GM21423 (cell line): ENCODE data around the gene ZFYVE26.

Experiments used
- ATAC-seq: cut with Tn5 transposase; IDR thresholded peaks from one replicate; pipeline ENCODE4 v1.9.1; 2021; ENCODE audit warnings: mild to moderate bottlenecking, moderate library complexity; ENCODE audit not compliant: unreplicated experiment

ZFYVE26 gene

DNA sequence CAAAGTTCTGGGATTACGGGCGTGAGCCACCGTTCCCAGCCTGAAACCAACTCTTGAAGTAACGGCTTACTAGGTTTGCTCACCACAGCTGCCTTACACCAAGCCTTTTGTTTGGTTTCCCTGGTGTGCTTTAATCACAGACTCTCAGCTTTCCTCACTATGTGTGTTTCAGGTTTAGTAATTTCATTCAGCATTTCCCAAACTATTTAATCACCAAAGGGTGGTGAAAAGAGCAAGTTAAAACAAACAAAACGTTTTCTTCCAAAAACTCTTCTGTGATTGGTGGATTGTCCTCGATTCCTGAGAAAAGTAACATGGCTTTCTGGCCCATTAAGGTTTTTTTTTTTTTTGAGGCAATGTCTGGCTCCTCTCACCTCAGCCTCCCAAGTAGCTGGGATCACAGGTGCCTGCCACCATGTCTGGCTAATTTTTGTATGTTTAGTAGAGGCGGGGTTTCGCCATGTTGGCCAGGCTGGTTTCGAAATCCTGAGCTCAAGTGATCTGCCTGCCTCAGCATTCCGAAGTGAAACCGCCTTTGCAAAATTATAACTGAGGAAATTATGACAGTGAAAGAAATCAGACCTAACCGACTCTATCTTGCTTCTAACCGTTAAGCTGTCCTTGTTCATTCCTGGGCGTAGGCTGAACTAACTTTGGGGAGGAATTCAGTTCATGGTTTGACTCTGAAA, 1.5 kb upstream of the ZFYVE26 start:
- ATAC-seq, result no peak

DNA sequence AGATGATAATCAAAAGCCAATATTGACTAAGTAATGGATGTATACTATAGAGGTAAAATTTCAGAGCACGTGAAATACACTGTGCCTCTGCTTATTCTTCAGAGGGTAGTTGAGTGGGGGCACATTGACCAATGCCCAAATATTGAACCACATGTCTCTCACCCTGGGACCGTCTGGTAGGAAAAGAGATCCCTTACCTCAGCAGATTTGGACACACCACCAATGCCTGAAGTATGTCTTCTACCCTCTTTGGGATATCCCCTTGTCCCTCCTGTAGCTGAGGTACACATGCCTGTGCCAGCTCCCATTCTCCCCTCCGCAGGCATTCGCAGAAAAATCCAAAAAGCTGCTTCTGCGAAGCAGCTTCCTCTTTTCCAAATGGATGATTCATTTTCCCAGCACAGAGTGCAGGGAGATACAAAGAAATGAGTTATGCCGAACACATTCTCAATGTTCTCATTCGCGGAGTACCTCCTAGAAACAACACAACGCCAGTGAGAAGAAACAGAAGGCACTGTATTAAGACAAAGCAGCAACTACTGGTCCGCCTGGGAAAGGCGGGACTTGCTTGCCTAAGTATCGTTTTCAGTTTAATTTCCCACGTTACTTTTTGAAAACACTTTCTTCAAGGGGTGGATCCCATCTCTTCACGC, 691 bp downstream of the ZFYVE26 start:
- no peak for ATAC-seq

DNA sequence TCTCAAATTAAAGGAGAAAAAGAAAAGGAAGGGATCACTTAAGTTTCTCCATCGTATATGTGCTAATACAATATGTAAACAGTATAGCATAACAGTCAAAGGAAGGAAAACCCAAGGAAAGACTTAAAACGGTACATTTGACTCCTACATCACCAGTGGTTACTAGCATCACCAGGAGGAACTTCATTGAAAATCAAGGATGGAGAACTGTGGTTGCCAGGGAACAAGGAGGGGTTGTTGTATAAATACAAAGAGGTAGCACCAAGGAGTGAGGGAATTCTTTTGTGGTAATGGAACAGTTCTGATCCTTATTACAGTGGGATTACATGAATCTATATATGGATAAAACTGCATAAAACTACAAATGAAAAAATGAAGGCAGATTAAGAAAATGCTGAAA, 1.6 kb downstream of the ZFYVE26 start:
- no peak for ATAC-seq

DNA sequence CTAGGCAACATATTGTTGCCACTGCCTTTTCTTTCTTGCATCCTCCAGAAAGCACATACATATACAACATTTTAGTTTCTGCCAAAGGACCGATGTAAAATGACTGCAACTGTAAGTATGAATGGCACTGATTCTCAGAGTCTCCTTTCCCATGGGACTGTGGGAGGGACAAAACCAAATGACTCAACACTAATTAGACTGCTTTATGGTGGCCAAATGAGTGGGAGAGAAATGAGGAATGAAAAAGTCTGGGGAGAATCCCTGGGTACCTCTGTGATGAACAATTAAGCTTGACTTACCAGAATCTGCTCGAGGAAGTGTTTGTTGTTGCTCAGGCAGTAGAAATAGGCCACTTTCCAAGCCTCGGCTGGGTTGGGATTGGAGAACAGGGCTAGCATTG, 10.1 kb downstream of the ZFYVE26 start:
- no peak for ATAC-seq

DNA sequence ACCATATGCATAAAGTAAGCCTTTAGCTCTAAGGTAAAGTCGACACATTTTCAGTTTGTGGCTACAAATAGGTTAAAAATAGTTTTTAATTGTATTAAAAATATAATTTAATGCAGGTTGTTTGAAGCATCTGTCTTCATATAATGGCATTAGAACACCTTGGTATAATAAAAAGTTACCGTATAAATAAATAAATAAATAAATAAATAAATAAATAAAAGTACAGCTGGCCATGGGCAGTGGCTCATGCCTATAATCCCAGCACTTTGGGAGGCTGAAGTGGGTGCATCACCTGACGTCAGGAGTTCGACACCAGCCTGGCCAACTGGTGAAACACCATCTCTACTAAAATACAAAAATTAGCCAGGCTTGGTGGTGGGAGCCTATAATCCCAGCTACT, 15.6 kb downstream of the ZFYVE26 start:
- no peak for ATAC-seq

DNA sequence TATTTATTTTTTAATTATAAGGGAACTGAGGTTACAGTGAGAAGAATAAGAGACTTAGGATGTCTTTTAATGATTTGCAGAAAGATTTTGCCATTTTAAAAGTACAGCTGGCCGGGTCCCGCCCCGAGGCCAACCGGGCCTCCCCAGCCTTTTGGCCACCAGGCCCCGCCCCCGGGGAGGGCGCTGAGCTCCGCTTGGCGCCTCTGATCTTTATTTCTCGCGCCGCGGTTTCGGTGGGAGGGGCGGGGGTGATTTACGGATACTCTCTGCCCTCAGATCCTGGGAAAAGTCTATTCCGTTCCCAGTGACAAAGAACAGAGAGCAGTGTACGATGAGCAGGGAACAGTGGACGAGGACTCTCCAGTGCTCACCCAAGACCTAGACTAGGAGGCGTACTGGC, 17.7 kb downstream of the ZFYVE26 start:
- no peak for ATAC-seq

DNA sequence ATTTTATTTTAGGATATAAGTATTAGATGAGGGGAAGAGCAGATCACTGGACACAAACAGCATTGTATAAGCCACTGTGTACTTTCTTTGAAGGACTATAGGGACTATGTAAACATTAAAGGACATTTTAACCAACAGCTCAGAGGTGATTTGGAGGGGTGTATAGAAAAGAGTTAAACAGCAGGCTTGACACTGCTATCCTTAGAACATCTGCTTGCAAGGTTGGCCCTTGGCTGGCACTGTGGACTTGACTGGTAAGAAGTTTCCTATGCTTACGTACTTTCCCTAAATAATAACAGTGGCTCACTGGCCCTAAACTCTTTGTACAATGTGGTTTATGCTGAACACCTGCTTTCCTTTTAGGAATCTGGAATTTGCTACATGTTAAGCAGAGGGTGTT, 28.7 kb downstream of the ZFYVE26 start:
- no peak for ATAC-seq

DNA sequence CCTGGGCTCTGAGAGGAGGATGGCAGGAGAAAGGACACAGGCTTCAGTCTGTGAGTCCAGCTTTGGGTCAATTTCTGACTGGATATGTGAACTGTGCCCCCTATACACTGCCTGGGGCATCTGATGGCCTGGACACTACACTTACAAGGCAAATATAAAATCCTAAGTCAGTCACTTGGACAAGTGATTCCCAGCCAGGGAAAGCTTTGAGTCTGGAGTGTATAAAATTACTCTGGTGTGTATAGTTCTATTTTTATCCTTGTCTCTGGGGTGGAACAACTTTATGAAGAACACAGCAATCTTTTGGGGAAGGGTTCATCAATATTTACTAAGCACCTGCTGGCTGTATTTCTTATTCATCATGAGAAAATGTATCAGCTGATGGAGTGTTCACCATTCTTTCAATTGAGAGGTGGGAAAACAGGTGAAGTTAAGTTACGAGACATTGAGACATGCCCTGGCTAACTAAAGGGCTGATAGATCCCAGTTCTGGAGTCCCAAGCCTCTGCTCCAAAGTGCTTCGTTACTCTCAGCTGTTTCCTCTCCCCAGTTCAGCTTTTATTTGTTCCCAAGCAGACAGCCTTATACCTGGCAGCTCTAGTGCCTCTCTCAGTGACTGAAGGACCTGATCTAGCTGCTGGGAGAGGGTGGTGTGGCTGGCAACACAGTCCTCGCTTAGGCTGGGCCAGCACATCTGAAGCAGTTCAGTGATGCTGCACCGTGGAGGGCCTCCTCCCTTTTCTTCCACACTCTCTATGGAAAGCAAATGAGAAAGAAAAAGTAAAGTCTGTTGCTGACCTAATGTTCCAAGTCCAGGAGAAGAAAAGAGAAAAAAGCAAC, 30.9 kb downstream of the ZFYVE26 start:
- ATAC-seq, result no peak

DNA sequence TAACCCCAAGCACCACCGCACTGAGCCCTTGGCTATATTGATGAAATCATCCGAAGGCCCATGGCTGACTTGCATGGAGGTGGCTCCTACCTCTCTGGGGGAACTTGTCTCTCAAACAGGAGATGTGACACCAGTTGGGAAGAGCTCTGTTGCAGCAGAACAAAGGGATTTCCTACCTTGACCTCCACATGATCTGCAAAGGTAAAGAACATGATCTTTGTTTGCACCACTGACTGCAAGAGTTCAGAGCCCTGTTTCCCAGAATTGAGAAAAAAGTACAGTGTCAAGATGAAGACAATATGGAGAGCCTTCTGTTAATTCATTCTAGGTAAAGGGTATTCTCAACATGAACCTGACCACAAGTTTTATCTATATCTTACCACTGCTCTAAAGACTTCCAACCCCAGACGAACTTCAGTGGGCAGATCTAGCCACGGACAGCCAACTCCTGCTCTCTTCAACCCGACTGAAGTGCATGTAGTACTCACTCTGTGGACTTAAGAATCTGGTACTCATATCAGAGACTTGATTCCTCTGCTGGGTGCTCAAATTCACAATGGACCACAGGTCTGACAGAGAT, 32.1 kb downstream of the ZFYVE26 start:
- no peak for ATAC-seq

DNA sequence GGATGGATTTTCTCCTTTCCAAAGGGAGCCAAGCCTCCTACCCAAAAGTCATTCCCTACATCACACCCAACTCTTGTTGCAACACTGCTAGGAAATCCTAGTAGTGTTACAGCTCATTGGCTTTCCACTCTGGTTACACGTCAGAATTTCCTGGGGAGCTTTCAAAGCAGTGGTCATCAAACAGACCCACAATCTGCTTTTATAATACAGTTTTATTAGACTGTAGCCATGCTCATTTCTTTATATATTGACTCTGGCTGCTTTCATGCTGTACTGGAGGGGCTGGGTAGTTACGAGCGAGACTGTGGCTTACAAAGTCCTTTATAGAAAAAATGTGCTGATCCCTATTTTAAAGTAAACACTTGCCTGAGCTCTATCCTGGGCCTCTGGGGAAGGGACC, 34.3 kb downstream of the ZFYVE26 start:
- no peak for ATAC-seq

DNA sequence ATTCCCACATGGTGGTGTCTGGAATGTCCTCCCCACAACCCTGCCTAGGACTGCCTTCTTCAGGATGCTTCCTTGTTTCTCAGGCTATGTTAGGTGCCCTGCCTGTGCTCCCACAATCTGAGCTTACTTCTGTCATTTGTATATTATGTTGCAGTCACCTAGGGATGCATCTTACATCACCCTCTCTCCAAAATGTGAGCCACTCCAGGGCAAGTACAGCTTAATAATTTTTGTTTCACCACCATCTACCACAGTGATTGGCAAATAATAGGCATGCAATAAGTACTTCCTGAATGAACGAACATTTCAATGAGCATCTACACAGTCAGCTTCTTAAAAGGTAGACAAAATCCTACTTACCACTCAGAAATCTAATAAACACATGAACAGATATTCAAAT, 37.6 kb downstream of the ZFYVE26 start:
- ATAC-seq, result no peak

DNA sequence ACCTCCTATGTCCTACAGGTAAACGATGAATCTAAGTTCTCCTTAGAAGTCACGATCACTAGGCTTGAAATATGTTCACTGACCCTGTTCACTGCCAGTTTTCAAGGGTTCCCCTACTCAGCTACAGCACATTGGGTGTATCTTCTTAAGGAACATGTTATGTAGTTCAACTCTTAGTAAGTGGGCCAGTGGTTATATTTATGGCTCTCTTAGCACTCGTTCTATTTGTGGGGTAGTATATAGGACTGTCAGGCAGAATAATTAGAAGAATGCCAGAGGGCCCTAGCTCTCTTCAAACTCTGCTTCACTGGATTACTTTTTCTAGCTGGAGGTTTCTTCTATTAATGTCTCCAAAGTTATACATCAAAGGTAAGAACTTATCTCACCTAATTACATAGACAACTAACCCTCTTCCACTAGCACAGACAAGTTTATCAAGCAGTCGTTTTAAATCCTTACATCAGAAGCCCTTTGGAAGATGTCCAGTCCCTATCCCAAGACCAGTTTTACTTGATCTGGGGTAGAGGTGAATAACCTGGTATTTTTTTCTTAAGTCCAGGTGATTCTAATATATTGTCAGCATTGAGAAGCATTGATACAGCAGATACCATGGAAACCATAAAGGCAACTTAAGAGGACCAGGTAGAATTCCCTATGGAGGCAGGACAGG, 39.6 kb downstream of the ZFYVE26 start:
- no peak for ATAC-seq

DNA sequence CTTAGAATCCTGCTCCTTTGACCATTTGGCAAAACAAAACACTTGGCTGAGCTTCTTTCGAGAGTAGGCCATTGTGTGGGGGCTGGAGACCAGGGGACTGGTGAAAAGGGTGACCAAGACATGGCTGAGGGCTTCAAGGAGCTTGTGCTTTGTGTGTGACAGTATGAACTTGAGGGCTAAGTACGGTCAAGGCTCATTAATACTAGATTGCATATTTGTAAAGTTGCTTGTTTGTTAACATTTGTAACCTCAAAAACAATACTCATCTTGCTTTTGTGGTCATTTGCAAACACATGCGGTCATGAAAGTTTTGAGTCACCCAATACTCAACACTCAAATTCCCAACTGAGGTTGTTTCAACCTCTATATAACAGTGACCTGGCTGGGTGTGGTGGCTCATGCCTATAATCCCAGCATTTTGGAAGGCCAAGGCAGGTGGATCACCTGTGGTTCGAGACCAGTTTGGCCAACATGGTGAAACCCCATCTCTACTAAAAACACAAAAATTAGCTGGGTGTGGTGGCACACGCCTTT, 42.5 kb downstream of the ZFYVE26 start:
- ATAC-seq, result no peak

DNA sequence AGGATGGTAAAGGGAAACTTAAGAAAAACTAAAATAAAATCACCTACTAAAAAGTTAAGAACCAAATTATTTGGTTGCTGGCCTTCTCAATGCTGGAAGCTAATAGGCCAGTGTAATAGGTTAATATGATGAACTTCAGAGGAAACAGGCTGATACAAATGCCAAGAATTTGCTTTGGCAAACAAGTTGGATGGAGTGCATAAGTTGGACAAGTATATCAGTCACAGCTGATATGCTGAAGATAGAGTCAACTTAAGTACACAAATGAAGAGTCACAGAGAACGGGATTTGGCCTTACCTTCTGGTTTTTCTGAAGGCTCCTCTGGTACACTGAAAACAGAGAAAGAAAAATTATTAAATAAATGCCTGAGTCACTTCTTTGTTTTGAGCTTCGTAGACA, 48.2 kb downstream of the ZFYVE26 start:
- no peak for ATAC-seq

DNA sequence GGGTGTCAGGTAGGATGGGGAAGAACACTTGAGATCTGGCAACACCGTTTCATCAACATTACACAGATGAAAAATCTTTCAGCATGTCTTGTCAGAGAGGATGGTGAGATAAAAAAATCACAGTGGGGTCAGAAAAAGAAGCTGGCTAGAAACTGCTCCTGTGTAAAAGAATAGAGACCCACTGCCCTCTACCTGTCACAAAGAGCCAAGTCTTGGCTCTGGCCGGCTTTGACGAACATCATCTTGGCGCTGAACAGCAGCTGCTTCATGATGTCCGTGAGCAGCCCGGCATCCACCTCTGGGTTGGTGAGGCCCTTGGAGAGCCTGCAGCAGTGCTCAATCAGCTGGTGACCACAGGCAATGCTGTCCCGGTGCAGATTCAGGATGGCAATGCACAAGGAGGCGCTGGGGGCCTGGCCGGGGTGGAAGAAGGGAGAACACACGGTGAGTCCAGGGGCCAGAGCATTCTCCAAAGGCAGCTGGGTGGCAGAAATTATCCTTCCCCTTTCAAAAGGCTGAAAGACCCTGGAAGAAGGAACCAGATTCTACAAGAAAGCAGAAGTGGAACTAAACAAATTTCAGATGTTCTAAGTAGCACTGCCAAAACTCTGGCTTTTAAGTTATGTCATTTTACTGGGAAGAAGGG, 50.2 kb downstream of the ZFYVE26 start:
- no peak for ATAC-seq

DNA sequence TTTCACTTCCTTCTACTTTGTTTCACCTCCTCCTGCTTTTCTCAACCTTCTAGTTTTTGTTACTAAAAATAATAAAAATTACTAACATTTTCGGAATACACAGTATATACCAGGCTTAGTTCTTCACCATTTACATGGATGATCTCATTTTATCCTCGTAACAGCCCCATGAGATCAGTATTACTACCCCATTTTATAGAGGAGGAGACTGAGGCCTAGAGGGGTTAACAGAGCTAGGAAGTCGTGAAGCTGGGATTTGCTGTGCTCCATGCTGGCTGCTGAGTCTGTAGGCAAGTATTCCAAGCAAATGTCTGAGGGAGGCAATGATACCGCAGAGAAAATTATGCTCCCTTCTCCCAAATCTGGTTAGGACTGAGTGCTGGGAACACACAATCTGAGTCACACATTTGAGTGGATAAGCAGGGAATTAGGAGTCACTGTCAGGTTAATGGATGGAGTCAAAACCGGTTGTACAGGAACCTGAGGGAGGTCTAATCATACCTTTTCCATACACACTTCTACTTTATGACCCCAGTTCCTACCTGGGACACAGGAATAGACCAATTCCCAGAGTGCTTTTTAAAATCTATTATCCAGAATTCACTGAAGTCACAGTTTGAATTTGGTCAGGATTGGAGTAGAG, 51.1 kb downstream of the ZFYVE26 start:
- ATAC-seq, result no peak

DNA sequence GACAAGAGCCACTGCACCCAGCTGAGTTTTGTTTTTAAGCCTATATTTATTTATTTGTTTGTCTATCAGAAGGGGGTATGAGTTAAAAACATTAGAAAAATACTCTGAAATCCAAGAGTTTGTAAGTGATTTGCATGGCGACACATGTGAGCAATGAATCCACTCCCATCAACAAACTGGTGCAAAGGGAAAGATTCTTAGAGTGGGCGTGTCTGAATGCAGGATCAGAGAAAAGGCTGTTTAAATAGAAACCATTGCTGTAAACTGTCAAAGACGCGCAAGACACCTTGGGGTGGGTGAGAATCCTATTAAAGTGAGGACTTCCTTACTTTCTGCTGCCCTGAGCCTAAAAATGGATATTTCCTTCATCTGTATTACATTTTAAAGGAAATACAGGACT, 51.9 kb downstream of the ZFYVE26 start:
- ATAC-seq, result no peak

DNA sequence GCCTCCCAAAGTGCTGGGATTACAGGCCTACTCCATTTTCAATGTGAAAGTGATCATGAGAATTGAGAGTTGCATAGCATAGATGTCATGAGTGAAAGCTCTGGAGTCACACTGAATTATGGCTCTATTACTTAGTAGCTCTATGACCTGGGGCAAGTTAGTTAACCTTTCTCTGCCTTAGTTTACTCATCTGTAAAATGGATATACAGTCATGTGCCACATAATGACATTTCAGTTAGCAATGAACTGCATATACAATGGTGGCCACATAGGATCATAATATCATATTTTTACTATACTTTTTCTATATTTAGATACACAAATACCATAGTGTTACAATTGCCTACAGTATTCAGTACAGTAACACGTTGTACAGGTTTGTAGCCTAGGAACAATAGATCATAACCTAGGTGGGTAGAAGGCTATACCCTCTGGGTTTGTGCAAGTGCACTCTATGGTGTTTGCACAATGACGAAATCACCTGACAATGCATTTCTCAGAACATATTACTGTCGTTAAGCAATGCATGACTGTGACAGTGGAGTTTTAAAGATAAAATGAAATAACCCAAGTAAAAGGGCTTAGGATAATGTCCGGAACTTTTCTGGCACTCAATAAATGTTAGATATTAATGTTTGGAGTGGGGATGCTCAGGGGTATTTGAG, 53.1 kb downstream of the ZFYVE26 start:
- ATAC-seq, result no peak

DNA sequence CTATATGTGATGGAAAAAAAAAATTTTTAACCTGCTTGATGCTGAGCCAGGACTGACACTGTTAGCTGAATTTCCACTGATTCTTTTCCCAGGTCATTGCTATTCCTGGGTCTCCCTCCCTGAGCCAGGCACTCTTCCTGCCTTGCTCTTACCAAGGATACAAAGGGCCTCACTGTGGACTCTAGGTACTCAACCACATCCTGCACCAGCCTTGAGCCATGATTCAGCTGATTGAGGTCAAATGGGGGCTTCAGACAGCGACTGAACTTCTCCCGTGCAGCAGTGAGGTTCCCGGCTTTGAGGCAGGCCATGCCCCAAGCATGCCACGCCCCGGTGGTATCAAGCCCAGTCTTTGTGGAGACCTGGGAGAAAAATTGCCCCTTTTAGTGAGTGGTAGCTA, 54.3 kb downstream of the ZFYVE26 start:
- ATAC-seq, result no peak
